Pancreas (tissue), 10 donors: ENCODE results near the gene PRSS22. TPM values are rescaled to one million over a fixed set of nuclear protein-coding genes. Genes with fewer than 3 reads are reported as not detected.

Source experiments
- ATAC-seq, 4 donors: fragments of 200-7000 bp; cut with Tn5 transposase; one replicate each; pipeline versions ENCODE4 v1.8.0 to v1.9.1; 2020; ENCODE audit warnings: mild to moderate bottlenecking in 4 of 4, moderate library complexity in 4 of 4
- DNase-seq, 6 donors: peaks; one replicate each; pipeline ENCODE4 v3.0.0-alpha.2; 2020
- FAIRE-seq: peaks from 2 replicates; lab custom pipeline; 2012; peaks lifted over from hg19 to GRCh38; lab: Jason Lieb, UNC
- H3K27ac ChIP-seq, 4 donors: fragments of 200-600 bp; sonication (generic); 1 replicate in 3 of 4; 2 replicates in 1 of 4; pipeline versions ENCODE4 v1.5.0 to v1.8.0; 2020
- H3K27me3 ChIP-seq, 4 donors: fragments of 200-600 bp; one replicate each; pipeline ENCODE4 v1.8.0; 2021
- H3K36me3 ChIP-seq, 3 donors: fragments of 200-600 bp; sonication (generic) in 1 of 3; one replicate each; pipeline versions ENCODE4 v1.5.0 to v1.8.0; 2020 to 2021
- H3K4me1 ChIP-seq, 3 donors: fragments of 200-600 bp; one replicate each; pipeline ENCODE4 v1.8.0; 2021
- H3K4me3 ChIP-seq, 4 donors: fragments of 200-600 bp; sonication (generic) in 2 of 4; one replicate each; pipeline versions ENCODE4 v1.5.0 to v1.8.0; 2020 to 2021
- H3K9me3 ChIP-seq, 4 donors: fragments of 200-600 bp; one replicate each; pipeline ENCODE4 v1.8.0; 2021
- WGBS, 2 donors: extraction: QIAGEN DNeasy Blood & Tissue Kit; methylation state at CpG; one replicate each; pipeline ENCODE4 v1.1.7; 2013; 5-methylcytosine and 5-hydroxymethylcytosine counted together
- intact Hi-C, 3 donors: fragments of 100-400 bp; cut with DNase I; formaldehyde crosslinking; loops; one replicate each; pipeline versions ENCODE4 v1.11.1 to v1.14.2; 2022
- polyA plus RNA-seq, 2 donors: library from polyadenylated mRNA; stranded (reverse); fragments of 200-250 nt; gene quantifications; one replicate each; pipeline ENCODE4 v1.2.3, GENCODE V29; 2013
- total RNA-seq, 6 donors: library from RNA; stranded (reverse); fragmentation: NEBNext Ultra II Directional in 4 of 6; extraction: Animal tissue kit (Norgen Biotek cat#: 25700) in 4 of 6; gene quantifications; one replicate each; pipeline versions ENCODE4 v1.2.1 to v1.2.4, GENCODE V29; 2021 to 2023
- TF ChIP-seq, protein P1 (sequence below), 4 donors: fragments of 200-600 bp; sonication (generic) in 3 of 4; IDR thresholded peaks; one replicate each; pipeline versions ENCODE4 v1.5.0 to v1.8.0; 2021; ENCODE audit warnings: antibody characterized with exemption in 4 of 4
- donor health status: healthy with polysubstance abuse.
- donor health status: DM: no; HTN: no; CAD: no; lungs with moderate emphysema.
- donor health status: DM: no; HTN: no; CAD: no.
- donor health status: control.
- donor health status: control.
- donor health status: Bipolar disorder and iron deficiency.
- donor health status: DM: yes; HTN: yes; CAD: no.
- donor health status: DM: no; HTN: no; CAD: no.
- donor health status: DM: no; HTN: no; CAD: no.
- donor health status: DM: yes; HTN: yes; CAD: no.

Gene PRSS22
- total and polyA plus RNA-seq, 8 donors, result 8.4 to 59.5 (median 16.9) TPM

DNA sequence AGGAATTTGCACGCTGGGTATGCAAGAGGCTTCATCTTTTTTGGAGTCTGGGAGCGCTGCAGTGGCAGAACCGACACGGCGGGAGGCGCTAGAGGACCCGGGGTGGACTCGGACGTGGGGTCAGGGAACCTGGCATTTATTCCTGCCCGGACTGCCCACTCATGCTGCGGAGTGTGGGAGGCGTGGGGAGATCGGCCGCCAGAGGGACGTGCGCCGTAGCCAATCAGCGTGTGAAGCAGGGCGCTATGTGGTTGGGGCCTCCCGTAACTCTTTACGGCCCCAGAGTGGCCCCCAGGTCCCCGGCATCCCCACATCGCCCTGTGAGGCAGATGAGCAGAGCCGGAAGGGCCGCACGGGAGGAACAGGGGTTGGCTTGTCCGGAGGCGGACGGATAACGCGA lies 36.3 kb upstream of the PRSS22 start:
- DNase-seq, result no peak

DNA sequence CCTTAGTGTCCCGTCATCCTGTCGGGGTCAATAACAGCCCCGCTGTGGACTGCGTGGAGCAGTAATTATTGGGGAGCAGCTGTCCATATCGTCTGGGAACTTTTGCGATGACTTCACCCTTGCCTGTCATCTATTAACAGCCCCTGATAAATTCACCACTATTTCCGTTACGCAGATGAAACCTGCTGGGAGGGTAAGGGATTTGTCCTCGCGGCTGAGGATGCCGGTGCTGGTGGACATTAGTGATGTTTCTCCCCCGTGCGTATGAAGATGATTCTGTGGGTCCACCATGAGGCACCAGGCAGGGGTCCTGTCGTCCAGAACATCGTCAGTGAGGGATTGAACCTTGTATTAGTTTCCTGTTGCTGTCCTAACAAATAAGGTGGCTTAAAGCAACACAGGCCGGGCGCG lies 26.1 kb upstream of the PRSS22 start:
- intact Hi-C loops, result no loop called here
- ATAC-seq (no peak), DNase-seq (no peak), FAIRE-seq (no peak)
- H3K9me3 ChIP-seq, result no peaks in the 10 kb centered on the region
- whole genome bisulfite sequencing, 2 donors, result 57 to 61% methylated on average over 18 of the region's 18 CpGs
- TF ChIP-seq, protein P1, sequence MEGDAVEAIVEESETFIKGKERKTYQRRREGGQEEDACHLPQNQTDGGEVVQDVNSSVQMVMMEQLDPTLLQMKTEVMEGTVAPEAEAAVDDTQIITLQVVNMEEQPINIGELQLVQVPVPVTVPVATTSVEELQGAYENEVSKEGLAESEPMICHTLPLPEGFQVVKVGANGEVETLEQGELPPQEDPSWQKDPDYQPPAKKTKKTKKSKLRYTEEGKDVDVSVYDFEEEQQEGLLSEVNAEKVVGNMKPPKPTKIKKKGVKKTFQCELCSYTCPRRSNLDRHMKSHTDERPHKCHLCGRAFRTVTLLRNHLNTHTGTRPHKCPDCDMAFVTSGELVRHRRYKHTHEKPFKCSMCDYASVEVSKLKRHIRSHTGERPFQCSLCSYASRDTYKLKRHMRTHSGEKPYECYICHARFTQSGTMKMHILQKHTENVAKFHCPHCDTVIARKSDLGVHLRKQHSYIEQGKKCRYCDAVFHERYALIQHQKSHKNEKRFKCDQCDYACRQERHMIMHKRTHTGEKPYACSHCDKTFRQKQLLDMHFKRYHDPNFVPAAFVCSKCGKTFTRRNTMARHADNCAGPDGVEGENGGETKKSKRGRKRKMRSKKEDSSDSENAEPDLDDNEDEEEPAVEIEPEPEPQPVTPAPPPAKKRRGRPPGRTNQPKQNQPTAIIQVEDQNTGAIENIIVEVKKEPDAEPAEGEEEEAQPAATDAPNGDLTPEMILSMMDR (IDR thresholded peaks at IDR 0.05), result no peak
- H3K27ac ChIP-seq, result peak overlapping the region in 2 of 4 donors; percentile 90 to 91
- peaks cover 0 to 8% (median 0%) of the 10 kb centered on the region in 3 donors for H3K4me1 ChIP-seq
- H3K27me3 ChIP-seq, result no peaks in the 10 kb centered on the region
- H3K36me3 ChIP-seq, result no peaks in the 10 kb centered on the region
- peak overlapping the region in 3 of 4 donors; percentile 69 to 76 (median 72) for H3K4me3 ChIP-seq

More for the DNA sequence above, 36.3 kb upstream of the PRSS22 start:
- intact Hi-C loops, result no loop called here
- no peak overlapping the region for H3K4me3 ChIP-seq
- no peaks in the 10 kb centered on the region for H3K9me3 ChIP-seq
- no peak for FAIRE-seq
- H3K36me3 ChIP-seq, result peaks cover 0 to 6% (median 0%) of the 10 kb centered on the region in 3 donors
- no peak overlapping the region for H3K27ac ChIP-seq
- no peak for ATAC-seq
- no peaks in the 10 kb centered on the region for H3K27me3 ChIP-seq
- TF ChIP-seq, protein P1 (IDR thresholded peaks at IDR 0.05), result no peak
- WGBS, 2 donors, result 83 to 87% methylated on average over 29 to 31 of the region's 31 CpGs
- H3K4me1 ChIP-seq, result no peaks in the 10 kb centered on the region

DNA sequence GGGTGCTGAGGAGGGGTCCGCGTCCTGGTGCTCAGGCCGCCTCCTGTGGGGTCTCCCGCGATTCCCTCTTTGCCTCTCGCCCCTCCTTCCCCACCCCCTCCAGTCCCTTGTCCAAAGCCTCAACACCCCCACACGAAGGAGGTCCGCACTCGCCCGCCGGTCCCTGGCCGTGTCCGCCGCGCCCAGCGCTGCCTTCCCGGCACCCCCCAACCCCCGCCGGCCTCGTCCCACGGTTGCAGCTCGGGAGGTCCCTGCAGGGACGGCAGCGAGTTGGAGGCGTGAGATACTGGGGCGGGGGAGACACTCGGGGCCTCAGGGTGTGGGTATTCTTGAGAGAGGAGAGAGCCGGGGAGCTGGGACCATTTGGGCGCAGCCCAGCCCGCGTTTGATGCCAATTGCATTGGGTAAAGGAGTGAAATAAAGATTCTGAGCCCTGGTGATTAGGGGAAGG lies 25.5 kb upstream of the PRSS22 start:
- no peaks in the 10 kb centered on the region for H3K36me3 ChIP-seq
- 0 to 1% methylated on average over 28 to 31 of the region's 31 CpGs for WGBS, 2 donors
- H3K27ac ChIP-seq, result peak overlapping the region; percentile 83 to 91 (median 88)
- ATAC-seq (peak in 3 of 4 donors; percentile 1 to 16 (median 3)), FAIRE-seq (no peak), DNase-seq (peak in 2 of 6 donors; percentile 74 to 79)
- no peaks in the 10 kb centered on the region for H3K9me3 ChIP-seq
- H3K4me1 ChIP-seq, result peaks cover 0 to 8% (median 0%) of the 10 kb centered on the region in 3 donors
- no peaks in the 10 kb centered on the region for H3K27me3 ChIP-seq
- peak overlapping the region; percentile 64 to 76 (median 70) for H3K4me3 ChIP-seq
- TF ChIP-seq, protein P1 (IDR thresholded peaks at IDR 0.05), result no peak
- intact Hi-C loops, result no loop called here

DNA sequence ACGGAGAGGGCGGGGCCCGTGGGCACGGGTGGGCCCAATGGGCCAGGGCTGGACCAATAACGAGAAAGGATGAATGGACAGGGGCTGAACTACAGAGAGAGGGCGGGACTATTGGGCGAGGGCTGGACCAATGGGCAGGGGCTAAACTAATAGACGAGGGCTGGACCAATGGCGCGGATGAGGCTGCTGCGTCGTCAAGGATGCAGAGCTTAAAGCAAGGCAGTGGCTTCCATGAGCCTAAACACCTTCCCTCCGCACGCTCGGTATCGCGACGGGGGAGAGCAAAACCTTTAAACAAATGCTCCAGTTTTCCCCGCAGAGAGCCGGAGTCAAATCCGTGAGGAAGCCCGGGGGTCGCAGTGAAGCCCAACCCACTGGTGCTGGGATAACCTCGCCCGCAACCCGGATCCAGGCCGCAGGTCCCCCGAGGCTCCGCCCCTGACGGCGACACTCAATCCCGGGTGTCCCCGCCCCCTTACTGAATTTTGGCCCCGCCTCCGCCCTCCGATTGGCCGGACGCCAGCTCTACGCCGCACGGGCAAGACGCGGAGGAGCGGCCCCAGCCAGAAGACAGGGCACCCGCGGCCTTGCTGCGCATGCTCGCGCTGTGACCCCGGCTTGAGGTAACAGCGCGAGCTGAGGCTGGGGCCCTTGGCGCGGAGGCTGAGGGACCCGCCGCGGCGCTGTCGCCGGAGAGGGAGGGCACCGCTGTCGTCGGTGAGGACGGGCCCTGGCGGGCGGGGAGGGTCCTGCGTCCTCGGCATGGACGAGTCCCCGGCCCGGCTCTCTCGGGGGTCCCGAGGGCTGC lies 24.9 kb upstream of the PRSS22 start, which contains the start of gene FLYWCH2:
Gene FLYWCH2 (plus strand): TSS at position 566 of the 808 bp plus-strand sequence. CDS start 13,235 bp downstream, outside the sequence.
- peak within 1 kb of the TSS; percentile 83 to 91 (median 88) for H3K27ac ChIP-seq
- DNase-seq, result peak; percentile 97 to 100 (median 98)
- H3K36me3 ChIP-seq, result no peaks in the 10 kb centered on the region
- intact Hi-C loops, result no loop called here
- peaks cover 0 to 8% (median 0%) of the 10 kb centered on the region in 3 donors for H3K4me1 ChIP-seq
- no peaks in the 10 kb centered on the region for H3K27me3 ChIP-seq
- TF ChIP-seq, protein P1 (IDR thresholded peaks at IDR 0.05), result no peak
- peak; percentile 93 to 97 (median 94) for ATAC-seq
- H3K9me3 ChIP-seq, result no peaks in the 10 kb centered on the region
- peak within 1 kb of the TSS; percentile 64 to 76 (median 70) for H3K4me3 ChIP-seq
- 0 to 1% methylated on average over 54 to 73 of the region's 73 CpGs for WGBS, 2 donors
- FAIRE-seq, result peak; percentile 81
